ENCODE measurements around the gene ANKHD1. TPM values are rescaled to one million over a fixed set of nuclear protein-coding genes. Genes with fewer than 3 reads are reported as not detected.

The ANKHD1 gene
- total RNA-seq, 3 donors from 2014 or later = 133 to 196 (median 158) TPM

GRCh38 chr5:140548791-140549190, 147.2 kb downstream of the ANKHD1 start:
- intact Hi-C loops (cut with DNase I; ENCODE audit: low total_unique reads) = no loop called here
- Histone ChIP-seq H3K9me3 (no peaks in the 10 kb centered on the region), H3K27ac (peak overlapping the region; percentile 99 to 100), H3K27me3 (no peaks in the 10 kb centered on the region), H3K4me3 (peak overlapping the region in 2 of 3 donors; percentile 56 to 86), H3K4me1 (peaks cover 0 to 22% of the 10 kb centered on the region in 2 donors), H3K36me3 (no peaks in the 10 kb centered on the region)
- TF ChIP-seq POLR2AphosphoS5 (IDR thresholded peaks at IDR 0.05) = no peak
- TF ChIP-seq, protein P1, sequence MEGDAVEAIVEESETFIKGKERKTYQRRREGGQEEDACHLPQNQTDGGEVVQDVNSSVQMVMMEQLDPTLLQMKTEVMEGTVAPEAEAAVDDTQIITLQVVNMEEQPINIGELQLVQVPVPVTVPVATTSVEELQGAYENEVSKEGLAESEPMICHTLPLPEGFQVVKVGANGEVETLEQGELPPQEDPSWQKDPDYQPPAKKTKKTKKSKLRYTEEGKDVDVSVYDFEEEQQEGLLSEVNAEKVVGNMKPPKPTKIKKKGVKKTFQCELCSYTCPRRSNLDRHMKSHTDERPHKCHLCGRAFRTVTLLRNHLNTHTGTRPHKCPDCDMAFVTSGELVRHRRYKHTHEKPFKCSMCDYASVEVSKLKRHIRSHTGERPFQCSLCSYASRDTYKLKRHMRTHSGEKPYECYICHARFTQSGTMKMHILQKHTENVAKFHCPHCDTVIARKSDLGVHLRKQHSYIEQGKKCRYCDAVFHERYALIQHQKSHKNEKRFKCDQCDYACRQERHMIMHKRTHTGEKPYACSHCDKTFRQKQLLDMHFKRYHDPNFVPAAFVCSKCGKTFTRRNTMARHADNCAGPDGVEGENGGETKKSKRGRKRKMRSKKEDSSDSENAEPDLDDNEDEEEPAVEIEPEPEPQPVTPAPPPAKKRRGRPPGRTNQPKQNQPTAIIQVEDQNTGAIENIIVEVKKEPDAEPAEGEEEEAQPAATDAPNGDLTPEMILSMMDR (IDR thresholded peaks at IDR 0.05) = no peak
- TF ChIP-seq POLR2A (IDR thresholded peaks at IDR 0.05) = no peak
- no peak for DNase-seq (ENCODE audit: low spot score in 2 of 2)

DNA sequence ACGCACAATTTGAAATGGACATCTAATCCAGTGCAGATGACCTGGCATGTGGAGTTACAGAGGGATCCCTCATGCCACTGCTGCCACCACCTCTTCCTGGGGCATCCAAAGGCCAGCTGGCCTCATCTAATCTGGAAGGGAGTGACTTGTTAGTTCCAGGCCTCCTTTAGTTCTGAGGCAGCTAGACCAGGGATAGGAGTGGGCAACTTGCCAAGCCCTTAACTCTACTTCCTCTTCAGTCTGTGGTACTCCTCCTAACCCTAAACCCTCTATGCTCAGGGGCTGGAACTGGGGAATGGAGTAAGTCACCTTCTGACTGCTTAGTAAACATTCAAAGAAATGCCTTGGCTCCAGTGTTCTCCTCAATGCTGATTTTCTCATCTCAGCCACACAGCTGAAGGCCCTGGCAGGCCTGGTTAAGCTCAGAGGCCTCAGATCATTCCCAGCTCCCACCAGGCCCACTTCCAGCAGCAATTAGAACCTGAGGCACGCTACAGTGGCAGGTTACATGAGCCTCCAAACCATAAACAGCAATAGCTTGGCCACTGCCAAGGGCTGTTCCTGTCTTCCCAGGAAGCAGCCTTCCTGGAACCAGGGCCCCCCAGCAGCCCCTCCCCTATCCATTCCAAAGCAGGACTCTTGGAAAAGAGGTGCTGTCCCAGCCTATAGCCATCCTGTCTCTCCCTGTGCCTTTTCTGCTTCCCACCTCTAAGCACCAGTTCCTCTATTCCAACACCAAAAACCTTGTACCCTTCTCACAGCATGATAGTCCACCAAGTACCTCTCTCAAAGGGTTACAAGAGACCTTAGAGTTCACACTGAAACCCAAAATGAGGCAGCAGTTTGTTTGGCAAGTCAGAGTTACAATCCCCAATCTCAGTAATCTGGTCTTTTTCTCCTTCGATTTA, 147.9 kb downstream of the ANKHD1 start:
- H3K36me3 ChIP-seq = no peaks in the 10 kb centered on the region
- no peaks in the 10 kb centered on the region for H3K27me3 ChIP-seq
- intact Hi-C loops (cut with DNase I; ENCODE audit: low total_unique reads) = no loop called here
- peak overlapping the region; percentile 99 to 100 for H3K27ac ChIP-seq
- H3K4me3 ChIP-seq = no peak overlapping the region
- no peaks in the 10 kb centered on the region for H3K9me3 ChIP-seq
- no peak for DNase-seq (ENCODE audit: low spot score in 2 of 2)
- TF ChIP-seq POLR2AphosphoS5 (IDR thresholded peaks at IDR 0.05) (no peak), POLR2A (IDR thresholded peaks at IDR 0.05) (no peak)
- TF ChIP-seq, protein P1 (IDR thresholded peaks at IDR 0.05) = no peak
- H3K4me1 ChIP-seq = peaks cover 0 to 22% of the 10 kb centered on the region in 2 donors

GRCh38 chr5:140550147-140551079, 148.8 kb downstream of the ANKHD1 start:
- H3K36me3 ChIP-seq = no peaks in the 10 kb centered on the region
- H3K9me3 ChIP-seq = no peaks in the 10 kb centered on the region
- H3K4me1 ChIP-seq = peaks cover 0 to 22% of the 10 kb centered on the region in 2 donors
- no peak for DNase-seq (ENCODE audit: low spot score in 2 of 2)
- intact Hi-C loops (cut with DNase I; ENCODE audit: low total_unique reads) = no loop called here
- TF ChIP-seq POLR2A (IDR thresholded peaks at IDR 0.05) (no peak), POLR2AphosphoS5 (IDR thresholded peaks at IDR 0.05) (no peak)
- TF ChIP-seq, protein P1 (IDR thresholded peaks at IDR 0.05) = no peak
- H3K4me3 ChIP-seq = no peak overlapping the region
- H3K27ac ChIP-seq = peak overlapping the region; percentile 99 to 100
- no peaks in the 10 kb centered on the region for H3K27me3 ChIP-seq

GRCh38 chr5:140551872-140552271, 150.2 kb downstream of the ANKHD1 start:
- no peaks in the 10 kb centered on the region for H3K9me3 ChIP-seq
- no peaks in the 10 kb centered on the region for H3K27me3 ChIP-seq
- TF ChIP-seq, protein P1 (IDR thresholded peaks at IDR 0.05) = no peak
- TF ChIP-seq POLR2AphosphoS5 (IDR thresholded peaks at IDR 0.05) = no peak
- no peak for TF ChIP-seq POLR2A (IDR thresholded peaks at IDR 0.05)
- no peak for DNase-seq (ENCODE audit: low spot score in 2 of 2)
- intact Hi-C loops (cut with DNase I; ENCODE audit: low total_unique reads) = no loop called here
- H3K27ac ChIP-seq = no peak overlapping the region
- H3K4me3 ChIP-seq = no peak overlapping the region
- no peaks in the 10 kb centered on the region for H3K36me3 ChIP-seq
- peaks cover 0 to 30% of the 10 kb centered on the region in 2 donors for H3K4me1 ChIP-seq

Data from breast epithelium (tissue), 4 donors.